GM12891 (cell line): ENCODE measurements around the gene CDH22.

ENCODE experiments used
- PAX5 ChIP-seq: IDR thresholded peaks from 2 replicates; pipeline ENCODE4 v1.6.1; 2011; ENCODE audit warnings: low read length, moderate library complexity, mild to moderate bottlenecking; ENCODE audit not compliant: insufficient read depth, severe bottlenecking
- POLR2A ChIP-seq: IDR thresholded peaks from 2 replicates; pipeline ENCODE4 v1.6.1; 2011; ENCODE audit warnings: low read depth, low read length, control low read depth
- POLR2AphosphoS5 ChIP-seq: IDR thresholded peaks from 2 replicates; pipeline ENCODE4 v1.6.1; 2011; ENCODE audit warnings: low read depth, low read length, control low read depth
- TAF1 ChIP-seq: IDR thresholded peaks from 2 replicates; pipeline ENCODE4 v1.6.1; 2011; ENCODE audit warnings: low read depth, low read length, control low read depth

GRCh38 chr20:46330831-46331371, 22.6 kb upstream of the CDH22 start:
- TF ChIP-seq POLR2A (no peak), PAX5 (no peak), TAF1 (no peak), POLR2AphosphoS5 (no peak)
